ENCODE measurements around the gene HBS1L. TPM values are rescaled to one million over a fixed set of nuclear protein-coding genes. Genes with fewer than 3 reads are reported as not detected.

Gene HBS1L
- total and polyA plus RNA-seq, 9 of the 15 experiments (the other 6 are each of a cell fraction or from before 2014, with no cell fraction given): 101 to 199 (median 145) TPM

GRCh38 chr6:135038335-135038734 lies 16.3 kb downstream of the HBS1L start:
- intact Hi-C loops (cut with micrococcal nuclease): no loop called here
- DNase-seq (ENCODE audit: extremely low read depth in 1 of 4, low spot score in 3 of 4) (no peak), FAIRE-seq (no peak), ATAC-seq (no peak)
- in situ Hi-C loops (cut with MboI): no loop called here
- no peak overlapping the region for H3K27ac ChIP-seq (ENCODE audit: extremely low read depth, low read depth, low read length)
- no peaks in the 10 kb centered on the region for H3K9me1 ChIP-seq (ENCODE audit: control insufficient read depth, insufficient read depth, low read length)
- no peaks in the 10 kb centered on the region for H4K20me1 ChIP-seq (replicated peaks; ENCODE audit: control insufficient read depth, insufficient read depth, low read length)
- H3K36me3 ChIP-seq (ENCODE audit: control insufficient read depth, insufficient read depth, low read length): peaks cover 78% of the 10 kb centered on the region
- no peaks in the 10 kb centered on the region for H3K9me3 ChIP-seq (replicated peaks; ENCODE audit: control insufficient read depth, insufficient read depth, low read depth, low read length)
- POLR2A ChIA-PET: interaction anchor here (3.4 kb wide), 1 partner anchor 14 kb away, joined by 12 read pairs; no protein-coding TSS in a partner anchor
- H3K79me2 ChIP-seq (ENCODE audit: control insufficient read depth, insufficient read depth, low read length): peaks cover 65% of the 10 kb centered on the region
- no peak overlapping the region for H2AFZ ChIP-seq (ENCODE audit: low read depth, low read length)
- no TSS peak for BruUV-seq (replicated peaks)
- 93% methylated on average over 2 of the region's 2 CpGs for WGBS (ENCODE audit: insufficient coverage, low coverage, missing lambda C conversion rate)
- no peak overlapping the region for H3K4me2 ChIP-seq (ENCODE audit: insufficient read depth, low read length)
- no peaks in the 10 kb centered on the region for H3K4me1 ChIP-seq (replicated peaks in 1 of 2; ENCODE audit: control insufficient read depth in 2 of 2, insufficient read depth in 2 of 2, low read length in 2 of 2)
- no peaks in the 10 kb centered on the region for H3K27me3 ChIP-seq (ENCODE audit: control insufficient read depth in 2 of 2, insufficient read depth in 2 of 2, low read length in 2 of 2)
- no peak overlapping the region for H3K9ac ChIP-seq (ENCODE audit: insufficient read depth in 1 of 2, low read depth in 2 of 2, low read length in 2 of 2)
- CTCF ChIA-PET (ENCODE audit: low intra/inter-chr PET ratio): no interaction called here
- TF ChIP-seq ZNF41 (CRISPR knock-in tag; conservative IDR thresholded peaks at IDR 0.05) (no peak), C11orf30 (IDR thresholded peaks at IDR 0.05; ENCODE audit: low read depth) (no peak), ATF3 (IDR thresholded peaks at IDR 0.05) (no peak), ATF3 (CRISPR knock-in tag; conservative IDR thresholded peaks at IDR 0.05) (no peak), ARNT (IDR thresholded peaks at IDR 0.05) (no peak), SAFB (IDR thresholded peaks at IDR 0.05; ENCODE audit: borderline replicate concordance, low read depth, low read length) (no peak), ZFP36 (IDR thresholded peaks at IDR 0.05; ENCODE audit: low read depth, low read length, partially characterized antibody) (no peak), ZNF143 (CRISPR knock-in tag; IDR thresholded peaks at IDR 0.05) (no peak), BRD4 (IDR thresholded peaks at IDR 0.05) (no peak), MYNN (IDR thresholded peaks at IDR 0.05) (no peak), MYNN (CRISPR knock-in tag; IDR thresholded peaks at IDR 0.05) (no peak), MIER1 (IDR thresholded peaks at IDR 0.05; ENCODE audit: low read depth) (no peak), CBX8 (IDR thresholded peaks at IDR 0.05; ENCODE audit: borderline replicate concordance, extremely low read depth, low read depth, low read length, poor library complexity, severe bottlenecking) (no peak), ZNF23 (CRISPR knock-in tag; IDR thresholded peaks at IDR 0.05) (no peak), HNRNPUL1 (IDR thresholded peaks at IDR 0.05; ENCODE audit: low read length) (no peak), HDAC8 (tag; IDR thresholded peaks at IDR 0.05) (no peak)
- TF ChIP-seq, protein P1, sequence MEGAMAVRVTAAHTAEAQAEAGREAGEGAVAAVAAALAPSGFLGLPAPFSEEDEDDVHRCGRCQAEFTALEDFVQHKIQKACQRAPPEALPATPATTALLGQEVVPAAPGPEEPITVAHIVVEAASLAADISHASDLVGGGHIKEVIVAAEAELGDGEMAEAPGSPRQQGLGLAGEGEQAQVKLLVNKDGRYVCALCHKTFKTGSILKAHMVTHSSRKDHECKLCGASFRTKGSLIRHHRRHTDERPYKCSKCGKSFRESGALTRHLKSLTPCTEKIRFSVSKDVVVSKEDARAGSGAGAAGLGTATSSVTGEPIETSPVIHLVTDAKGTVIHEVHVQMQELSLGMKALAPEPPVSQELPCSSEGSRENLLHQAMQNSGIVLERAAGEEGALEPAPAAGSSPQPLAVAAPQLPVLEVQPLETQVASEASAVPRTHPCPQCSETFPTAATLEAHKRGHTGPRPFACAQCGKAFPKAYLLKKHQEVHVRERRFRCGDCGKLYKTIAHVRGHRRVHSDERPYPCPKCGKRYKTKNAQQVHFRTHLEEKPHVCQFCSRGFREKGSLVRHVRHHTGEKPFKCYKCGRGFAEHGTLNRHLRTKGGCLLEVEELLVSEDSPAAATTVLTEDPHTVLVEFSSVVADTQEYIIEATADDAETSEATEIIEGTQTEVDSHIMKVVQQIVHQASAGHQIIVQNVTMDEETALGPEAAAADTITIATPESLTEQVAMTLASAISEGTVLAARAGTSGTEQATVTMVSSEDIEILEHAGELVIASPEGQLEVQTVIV (CRISPR knock-in tag; IDR thresholded peaks at IDR 0.05; ENCODE audit: borderline replicate concordance): no peak
- TF ChIP-seq, protein P2, sequence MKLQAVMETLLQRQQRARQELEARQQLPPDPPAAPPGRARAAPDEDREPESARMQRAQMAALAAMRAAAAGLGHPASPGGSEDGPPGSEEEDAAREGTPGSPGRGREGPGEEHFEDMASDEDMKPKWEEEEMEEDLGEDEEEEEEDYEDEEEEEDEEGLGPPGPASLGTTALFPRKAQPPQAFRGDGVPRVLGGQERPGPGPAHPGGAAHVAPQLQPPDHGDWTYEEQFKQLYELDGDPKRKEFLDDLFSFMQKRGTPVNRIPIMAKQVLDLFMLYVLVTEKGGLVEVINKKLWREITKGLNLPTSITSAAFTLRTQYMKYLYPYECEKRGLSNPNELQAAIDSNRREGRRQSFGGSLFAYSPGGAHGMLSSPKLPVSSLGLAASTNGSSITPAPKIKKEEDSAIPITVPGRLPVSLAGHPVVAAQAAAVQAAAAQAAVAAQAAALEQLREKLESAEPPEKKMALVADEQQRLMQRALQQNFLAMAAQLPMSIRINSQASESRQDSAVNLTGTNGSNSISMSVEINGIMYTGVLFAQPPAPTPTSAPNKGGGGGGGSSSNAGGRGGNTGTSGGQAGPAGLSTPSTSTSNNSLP (IDR thresholded peaks at IDR 0.05; ENCODE audit: borderline replicate concordance, low read depth, low read length): no peak
- H3K4me3 ChIP-seq: no peak overlapping the region
